ENCODE measurements around the gene ARHGEF28.

Gene ARHGEF28

DNA sequence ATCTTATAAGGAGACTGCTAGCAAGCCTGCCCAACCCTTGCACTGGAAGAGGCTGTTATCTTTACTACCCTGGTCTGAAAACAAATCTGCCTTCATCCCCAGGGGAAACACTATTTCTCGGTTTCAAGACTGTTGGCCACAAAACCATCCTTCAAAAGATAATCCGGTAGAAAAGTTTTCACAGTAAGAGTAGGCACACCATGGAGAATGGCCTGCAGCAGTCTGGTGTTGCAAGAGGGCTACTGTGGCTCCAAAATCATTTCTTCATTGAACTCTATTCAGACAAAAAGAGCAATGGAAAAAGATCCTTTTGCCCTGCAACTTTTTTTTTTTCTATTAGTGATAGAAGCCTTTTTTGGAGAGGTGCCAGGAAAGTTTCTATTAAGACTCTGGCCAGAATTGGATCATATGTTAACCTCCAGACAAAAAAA is 163.9 kb downstream of the ARHGEF28 start:
- DNase-seq, result no peak

- DNase-seq, result no peak
Observed at GRCh38 chr5:73791389-73791788, 165.4 kb downstream of the ARHGEF28 start.

DNA sequence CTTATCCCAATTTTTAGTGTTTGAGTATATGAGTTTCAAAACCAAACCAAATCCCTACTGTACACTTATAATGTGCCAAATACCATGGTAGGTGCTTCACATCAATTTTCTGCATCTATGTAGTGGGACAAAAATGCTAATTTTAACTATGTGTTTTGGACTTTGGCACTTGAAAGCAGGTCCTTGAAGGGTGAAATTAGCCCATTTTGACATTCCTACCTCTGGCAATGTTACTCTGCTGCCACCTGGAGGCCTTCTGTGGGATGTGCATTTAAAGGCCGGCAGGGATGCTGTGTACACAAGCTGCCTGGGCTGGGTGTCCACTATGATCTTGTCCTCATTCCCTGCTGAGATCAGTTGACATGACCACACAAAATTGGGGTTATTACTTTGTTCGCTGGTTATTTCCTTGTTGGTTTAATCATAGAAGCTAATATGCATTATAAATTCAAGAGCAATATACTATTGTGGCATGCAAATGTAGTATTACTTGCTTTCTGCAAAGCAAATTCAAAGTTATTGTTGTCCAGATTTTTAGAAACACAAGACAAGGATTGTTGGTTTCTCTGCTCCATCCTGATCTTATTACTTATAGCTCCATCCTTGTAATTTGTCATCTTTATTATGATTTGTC is 166.8 kb downstream of the ARHGEF28 start:
- DNase-seq, result peak; percentile 15

DNA sequence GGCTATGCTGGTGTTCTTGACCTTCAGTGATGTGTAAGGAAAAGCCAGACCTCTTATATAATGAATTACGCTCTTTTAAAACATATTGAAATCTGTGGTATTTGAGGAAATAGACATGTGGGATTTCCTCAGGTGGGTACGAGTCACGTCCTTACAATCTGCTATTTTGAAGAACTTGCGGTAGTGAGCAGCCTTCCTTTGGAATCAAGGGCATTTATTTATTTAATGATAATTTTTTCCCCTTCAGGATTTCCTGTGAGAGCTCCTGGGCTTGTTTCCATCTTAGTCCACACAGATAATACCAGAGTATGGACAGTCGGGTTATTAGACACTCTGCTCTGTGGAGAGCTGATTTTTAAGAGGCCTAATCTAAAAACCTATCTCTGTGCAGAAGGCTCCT is 167.9 kb downstream of the ARHGEF28 start:
- no peak for DNase-seq

DNA sequence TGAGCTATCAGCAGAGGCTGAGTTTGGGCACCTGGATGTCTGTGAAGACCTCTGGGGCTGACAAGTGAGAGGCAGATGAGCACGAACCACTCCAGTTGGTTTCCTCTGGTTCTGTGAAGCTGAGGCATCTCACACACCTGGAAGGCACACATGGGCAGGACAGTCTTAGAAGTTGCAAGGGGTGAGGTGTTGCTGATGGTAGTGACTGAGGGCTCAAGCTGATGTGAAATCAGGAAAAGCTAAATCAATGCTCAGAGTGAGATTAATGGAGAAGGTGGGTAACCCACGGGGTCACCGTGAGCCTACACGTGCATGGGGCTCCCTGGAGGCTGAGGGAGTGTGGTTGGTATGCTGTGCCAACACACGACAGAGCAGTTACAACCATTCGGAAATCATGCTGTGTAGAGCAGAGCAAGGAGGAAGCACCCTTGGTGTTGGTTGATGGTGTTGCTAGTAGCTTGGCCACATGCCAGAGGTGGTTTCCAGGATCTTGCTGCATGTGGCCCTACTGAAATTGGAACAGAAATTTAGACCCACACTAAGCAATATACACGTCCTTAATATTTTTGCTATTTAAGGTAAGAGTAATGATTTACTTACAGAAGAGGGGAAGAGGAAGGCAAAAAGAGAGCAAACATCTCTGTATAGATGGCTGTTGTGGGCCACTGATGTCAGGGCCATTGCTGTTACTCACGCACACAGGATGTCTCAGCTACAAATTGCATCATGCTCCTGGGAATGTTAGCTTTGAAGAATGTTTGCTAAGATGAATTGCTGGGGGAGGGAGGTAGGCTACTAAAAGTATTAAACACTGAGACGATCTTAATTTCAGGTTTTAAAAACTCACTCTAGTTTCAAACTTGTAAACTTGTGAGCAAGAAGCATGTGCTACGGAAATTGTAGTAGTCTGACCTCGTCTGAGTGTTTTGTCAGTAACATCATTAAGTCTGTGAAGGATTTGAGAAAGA is 170.5 kb downstream of the ARHGEF28 start:
- no peak for DNase-seq

- DNase-seq, result no peak
Observed at GRCh38 chr5:73797132-73797510, 171.1 kb downstream of the ARHGEF28 start.

DNA sequence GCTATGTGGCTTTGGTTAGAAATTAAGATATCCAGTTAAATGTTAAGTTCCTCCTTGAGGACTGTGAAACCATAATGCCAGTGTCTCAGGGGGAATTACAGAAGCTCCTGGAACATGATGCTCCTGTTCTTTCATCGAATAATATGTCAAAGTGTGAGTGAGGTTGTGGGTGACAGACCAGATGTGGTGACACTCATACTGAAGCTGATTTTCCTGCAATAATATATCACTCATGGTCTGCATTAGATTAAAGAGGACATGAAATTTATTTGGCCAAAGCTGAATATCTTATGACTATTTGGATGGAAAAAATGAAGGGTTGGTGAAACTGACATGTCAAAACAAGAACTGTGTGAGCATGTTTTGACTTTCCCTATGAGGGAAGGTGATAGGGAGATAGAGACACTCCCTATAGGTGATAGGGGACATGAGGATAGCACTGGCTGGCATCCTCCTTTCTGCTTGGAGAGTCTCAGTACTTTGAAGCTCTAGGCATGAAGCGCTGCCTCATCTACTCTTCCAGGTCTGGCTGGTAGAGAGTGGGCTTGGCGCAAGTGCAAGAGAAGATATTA is 173.5 kb downstream of the ARHGEF28 start:
- DNase-seq, result no peak

DNA sequence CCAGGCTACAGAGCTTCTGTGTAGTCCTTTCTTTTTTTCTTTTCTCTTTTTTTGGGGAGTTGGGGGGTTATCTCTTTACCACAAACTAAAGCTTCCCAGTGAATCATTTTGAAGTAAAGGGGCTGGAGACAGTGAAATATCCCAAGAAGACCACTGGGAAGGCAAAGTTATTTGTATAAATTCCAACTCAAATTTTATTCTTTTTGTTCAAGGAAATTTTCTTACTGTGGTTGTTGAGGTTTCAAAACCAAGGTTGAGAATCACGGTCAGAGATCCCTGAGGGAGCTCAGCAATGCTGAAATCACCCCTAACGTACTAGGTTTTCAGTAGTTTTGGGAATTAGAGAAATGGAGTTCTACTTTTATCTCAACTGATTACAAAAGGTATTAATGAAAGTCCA is 175.7 kb downstream of the ARHGEF28 start:
- no peak for DNase-seq

- DNase-seq, result no peak
Observed at GRCh38 chr5:73805449-73805848, 179.5 kb downstream of the ARHGEF28 start.

DNA sequence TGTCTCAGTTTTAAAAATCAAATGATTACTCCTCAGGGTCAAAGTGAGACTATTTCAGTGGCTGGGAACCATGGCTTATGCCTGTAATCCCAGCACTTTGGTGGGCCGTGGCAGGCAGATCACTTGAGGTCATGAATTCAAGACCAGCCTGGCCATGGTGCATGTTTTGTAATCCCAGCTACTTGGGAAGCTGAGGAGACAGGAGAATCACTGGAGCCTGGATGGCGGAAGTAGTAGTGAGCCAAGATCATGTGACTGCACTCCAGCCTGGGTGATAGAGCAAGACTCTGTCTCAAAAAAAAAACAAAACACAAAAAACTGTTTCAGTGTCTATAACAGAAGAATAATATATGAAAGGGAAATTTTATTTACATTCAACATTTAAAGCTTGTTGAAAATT is 182.9 kb downstream of the ARHGEF28 start:
- DNase-seq, result no peak

- DNase-seq, result no peak
Observed at GRCh38 chr5:73810429-73810828, 184.4 kb downstream of the ARHGEF28 start.

- DNase-seq, result no peak
Observed at GRCh38 chr5:73812457-73812856, 186.5 kb downstream of the ARHGEF28 start.

- DNase-seq, result no peak
Observed at GRCh38 chr5:73812962-73813588, 187.1 kb downstream of the ARHGEF28 start.

GRCh38 chr5:73814233-73814846 is 188.3 kb downstream of the ARHGEF28 start:
- DNase-seq, result no peak

DNA sequence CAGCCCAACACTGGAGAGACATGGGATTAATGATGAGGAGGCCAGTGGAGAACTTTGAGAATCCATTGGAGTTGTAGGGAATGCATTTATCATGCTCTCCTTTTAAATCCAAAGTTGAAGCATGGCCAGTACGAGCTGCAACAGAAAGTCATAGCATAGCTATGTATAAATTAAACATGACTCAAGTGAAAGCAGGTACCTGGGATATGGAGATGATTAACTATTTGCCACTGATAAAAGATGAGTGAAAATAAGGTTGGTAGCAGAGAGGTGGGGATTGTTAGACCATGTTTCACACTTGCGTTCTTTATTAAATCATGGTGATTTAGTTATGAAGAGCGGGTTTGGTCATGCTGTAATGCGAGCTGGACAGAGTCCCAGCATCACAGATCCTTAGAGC is 189.6 kb downstream of the ARHGEF28 start:
- no peak for DNase-seq

GRCh38 chr5:73816656-73817420 is 190.8 kb downstream of the ARHGEF28 start:
- DNase-seq, result no peak

- no peak for DNase-seq
Observed at GRCh38 chr5:73818357-73818756, 192.4 kb downstream of the ARHGEF28 start.

GRCh38 chr5:73820326-73820725 is 194.3 kb downstream of the ARHGEF28 start:
- DNase-seq, result no peak

DNA sequence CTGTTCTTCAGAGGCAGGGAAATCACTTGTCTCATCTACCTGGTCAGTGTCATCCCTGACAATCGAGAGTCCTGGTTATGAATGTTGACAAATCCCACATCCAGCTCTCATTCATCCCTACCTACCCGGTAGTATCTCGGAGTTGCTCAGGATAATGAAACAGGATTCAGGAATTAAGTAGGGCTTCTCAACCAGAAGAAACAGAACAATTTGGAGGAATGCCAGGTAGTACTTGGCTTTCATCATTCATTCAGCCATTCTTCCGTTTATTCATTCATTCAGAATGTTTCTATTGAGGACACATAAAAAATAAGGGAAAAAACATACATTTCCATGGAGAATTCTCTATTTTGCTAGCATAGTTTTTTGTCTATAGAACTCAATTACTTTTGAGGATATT is 195.0 kb downstream of the ARHGEF28 start:
- no peak for DNase-seq

DNA sequence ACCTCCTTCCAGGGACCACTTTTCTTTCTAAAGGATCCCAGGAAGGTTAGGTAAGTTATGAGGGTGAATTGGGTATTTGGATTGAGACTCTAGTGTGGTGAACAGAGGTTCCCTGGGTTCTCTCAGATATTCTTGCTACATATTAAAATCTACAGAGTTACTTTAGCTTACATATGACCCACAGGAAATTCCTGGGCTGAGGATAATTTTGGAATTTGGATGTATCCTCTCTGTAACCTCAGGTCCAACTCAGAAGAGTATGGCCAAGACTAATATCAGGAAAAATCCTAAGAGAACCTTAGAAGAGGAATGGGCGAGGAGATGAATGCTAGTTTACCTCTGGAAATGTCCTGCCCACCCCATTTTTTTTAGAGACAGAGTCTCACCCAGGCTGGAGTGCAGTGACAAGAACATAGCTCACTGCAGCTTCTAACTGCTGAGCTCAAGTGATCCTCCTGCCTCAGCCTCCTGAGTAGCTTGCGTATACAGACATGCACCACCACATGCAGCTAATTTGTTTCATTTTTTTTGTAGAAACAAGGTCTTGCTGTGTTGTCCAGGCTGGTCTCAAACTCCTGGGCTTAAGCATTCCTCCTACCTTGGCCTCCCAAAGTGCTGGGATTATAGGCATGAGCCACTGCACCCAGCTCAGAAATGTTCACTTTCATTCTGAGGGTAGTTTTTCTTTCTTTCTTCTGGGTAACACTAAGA is 196.4 kb downstream of the ARHGEF28 start:
- DNase-seq, result no peak

DNA sequence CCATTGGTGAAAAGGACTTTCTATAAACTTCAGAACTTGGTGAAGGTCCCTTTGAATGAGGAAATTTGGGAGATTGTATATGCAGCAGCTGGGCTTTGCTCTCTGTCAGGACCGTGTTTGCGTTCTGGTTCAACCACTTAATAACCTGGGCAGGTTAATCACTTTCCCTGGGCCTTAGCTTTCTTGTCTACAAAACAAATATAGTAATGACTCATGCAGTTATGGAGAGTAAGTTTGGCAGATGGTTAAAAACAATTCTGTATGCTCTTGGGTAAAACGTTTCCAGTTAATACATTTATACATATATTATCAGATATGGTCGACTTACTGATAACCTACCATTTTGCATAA is 197.0 kb downstream of the ARHGEF28 start:
- no peak for DNase-seq

GRCh38 chr5:73823508-73823925 is 197.5 kb downstream of the ARHGEF28 start:
- DNase-seq, result no peak

Data from DMS 273 treated with DMSO at 0.1 percent for 48 hours (cell line).